ENCODE data around the gene CFAP97D1.

DNA sequence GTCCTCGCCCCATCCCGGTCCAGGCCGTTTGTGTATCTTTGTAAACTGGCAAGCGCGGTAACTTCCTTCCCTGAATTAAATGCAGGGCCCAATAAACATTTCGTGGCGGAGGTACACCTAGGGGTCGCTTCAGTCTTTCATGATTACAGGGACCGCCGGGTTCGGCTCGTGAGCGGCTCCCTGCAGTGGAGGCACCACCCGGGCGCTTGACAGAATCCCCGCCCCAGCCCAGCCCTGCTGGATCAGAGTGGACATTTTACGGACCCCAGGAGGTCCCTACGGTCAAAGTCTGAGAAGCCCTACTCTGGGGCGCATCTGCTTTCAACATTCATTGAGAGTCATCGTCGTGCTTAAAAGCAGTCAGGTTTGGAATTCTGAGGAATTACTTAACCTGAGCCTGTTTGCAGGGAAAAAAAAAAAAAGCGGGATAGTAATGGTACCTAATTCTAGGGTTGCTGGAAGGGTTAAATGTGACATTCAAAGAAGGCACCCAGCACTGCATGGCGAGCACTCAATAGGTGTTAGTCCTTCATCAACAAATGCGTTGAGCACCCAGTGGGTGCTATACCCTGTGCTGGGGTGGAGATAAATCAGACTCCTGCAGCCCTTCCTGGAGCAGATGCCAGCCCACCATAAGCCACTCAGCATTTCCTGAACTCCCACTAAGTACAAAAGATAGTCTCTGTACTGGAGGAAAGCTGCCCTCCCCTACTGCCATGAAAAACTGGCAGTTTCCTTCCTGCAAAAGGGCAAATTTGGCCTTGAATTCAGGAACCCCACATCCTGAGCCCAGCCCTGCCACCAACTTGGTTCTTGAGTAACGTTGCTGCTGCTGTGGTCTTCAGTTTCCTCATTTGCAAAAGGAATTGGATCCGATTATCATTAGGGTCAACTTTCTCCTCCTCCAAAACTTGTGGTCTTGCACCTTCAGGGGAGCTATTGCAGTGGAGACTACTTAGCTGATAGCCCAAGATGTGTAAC lies 800 bp upstream of the CFAP97D1 start:
- TF ChIP-seq, protein P1, sequence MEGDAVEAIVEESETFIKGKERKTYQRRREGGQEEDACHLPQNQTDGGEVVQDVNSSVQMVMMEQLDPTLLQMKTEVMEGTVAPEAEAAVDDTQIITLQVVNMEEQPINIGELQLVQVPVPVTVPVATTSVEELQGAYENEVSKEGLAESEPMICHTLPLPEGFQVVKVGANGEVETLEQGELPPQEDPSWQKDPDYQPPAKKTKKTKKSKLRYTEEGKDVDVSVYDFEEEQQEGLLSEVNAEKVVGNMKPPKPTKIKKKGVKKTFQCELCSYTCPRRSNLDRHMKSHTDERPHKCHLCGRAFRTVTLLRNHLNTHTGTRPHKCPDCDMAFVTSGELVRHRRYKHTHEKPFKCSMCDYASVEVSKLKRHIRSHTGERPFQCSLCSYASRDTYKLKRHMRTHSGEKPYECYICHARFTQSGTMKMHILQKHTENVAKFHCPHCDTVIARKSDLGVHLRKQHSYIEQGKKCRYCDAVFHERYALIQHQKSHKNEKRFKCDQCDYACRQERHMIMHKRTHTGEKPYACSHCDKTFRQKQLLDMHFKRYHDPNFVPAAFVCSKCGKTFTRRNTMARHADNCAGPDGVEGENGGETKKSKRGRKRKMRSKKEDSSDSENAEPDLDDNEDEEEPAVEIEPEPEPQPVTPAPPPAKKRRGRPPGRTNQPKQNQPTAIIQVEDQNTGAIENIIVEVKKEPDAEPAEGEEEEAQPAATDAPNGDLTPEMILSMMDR (IDR thresholded peaks at IDR 0.05): peak in 6 of 12 donors; percentile 4 to 41 (median 30)
- TF ChIP-seq POLR2A (IDR thresholded peaks at IDR 0.05): peak in 1 of 2 donors; percentile 68
